ENCODE measurements around the gene DDX5. TPM values are rescaled to one million over a fixed set of nuclear protein-coding genes. Genes with fewer than 3 reads are reported as not detected.

Gene DDX5
- total and polyA plus RNA-seq, 2 of the 13 experiments (the other 11 are each of a cell fraction or from before 2014, with no cell fraction given): 503 to 684 TPM

GRCh38 chr17:64506201-64506575 lies at the start of gene DDX5 (continued):
- TF ChIP-seq PAXIP1 (CRISPR knock-in tag; conservative IDR thresholded peaks at IDR 0.05): no peak
- TF ChIP-seq PBX3 (CRISPR knock-in tag; IDR thresholded peaks at IDR 0.05; ENCODE audit: borderline replicate concordance): 0 out of 2 replicates have a peak, but pooled peaks have one; percentile 45
- no peak for TF ChIP-seq GFI1 (CRISPR knock-in tag; IDR thresholded peaks at IDR 0.05; ENCODE audit: borderline replicate concordance)
- TF ChIP-seq ATF6 (CRISPR knock-in tag; conservative IDR thresholded peaks at IDR 0.05): no peak
- TF ChIP-seq ZSCAN9 (CRISPR knock-in tag; IDR thresholded peaks at IDR 0.05; ENCODE audit: borderline replicate concordance): 0 out of 2 replicates have a peak, but pooled peaks have one; percentile 52
- TF ChIP-seq NONO (IDR thresholded peaks at IDR 0.05): no peak
- TF ChIP-seq NONO (CRISPR knock-in tag; conservative IDR thresholded peaks at IDR 0.05): peak; percentile 50; the same call in 1 of the 2 replicates
- TF ChIP-seq SETDB1 (CRISPR knock-in tag; IDR thresholded peaks at IDR 0.05; ENCODE audit: borderline replicate concordance): no peak
- TF ChIP-seq IKZF4 (CRISPR knock-in tag; IDR thresholded peaks at IDR 0.05; ENCODE audit: borderline replicate concordance, low read depth, not compliant biosample characterization): no peak
- no peak for TF ChIP-seq ZXDC (CRISPR knock-in tag; IDR thresholded peaks at IDR 0.05)
- no peak; the same call in 1 of the 2 replicates for TF ChIP-seq SP2 (CRISPR knock-in tag; IDR thresholded peaks at IDR 0.05)
- no peak for TF ChIP-seq HOXA9 (CRISPR knock-in tag; IDR thresholded peaks at IDR 0.05; ENCODE audit: borderline replicate concordance)
- TF ChIP-seq GRHL1 (CRISPR knock-in tag; conservative IDR thresholded peaks at IDR 0.05): no peak
- no peak for TF ChIP-seq RARG (CRISPR knock-in tag; IDR thresholded peaks at IDR 0.05; ENCODE audit: low read depth)
- TF ChIP-seq SOX6 (IDR thresholded peaks at IDR 0.05): no peak
- no peak for TF ChIP-seq SOX6 (CRISPR knock-in tag; IDR thresholded peaks at IDR 0.05)
- TF ChIP-seq TARDBP (CRISPR knock-in tag; IDR thresholded peaks at IDR 0.05): peak; percentile 60; the same call in 1 of the 2 replicates
- TF ChIP-seq HDAC6 (IDR thresholded peaks at IDR 0.05; ENCODE audit: low read depth, low read length): no peak

Data from HepG2 (cell line).